IMR-90 (cell line): ENCODE results near the gene EIF4E1B. TPM values are rescaled to one million over a fixed set of nuclear protein-coding genes. Genes with fewer than 3 reads are reported as not detected.

Source experiments
- ATAC-seq: fragments of 200-7000 bp; cut with Tn5 transposase; 2 replicates; pipeline ENCODE4 v1.9.1; 2020; ENCODE audit warnings: low read depth, mild to moderate bottlenecking, moderate library complexity
- BruUV-seq: library from RNA; stranded (reverse); fragments of 400-500 nt; replicated peaks from 2 replicates; lab custom pipeline; 2021; lab: Mats Ljungman, UMichigan
- CTCF ChIA-PET: fragments of 300-600 bp; formaldehyde crosslinking; extraction: SDS; loops from one replicate; lab custom pipeline; 2021; ENCODE audit warnings: antibody characterized with exemption; lab: Yijun Ruan, JAX
- POLR2A ChIA-PET: fragments of 300-600 bp; sonication (Branson Sonifier 250); formaldehyde crosslinking; loops from one replicate; lab custom pipeline; 2022; ENCODE audit warnings: antibody characterized with exemption; ENCODE audit not compliant: unreplicated experiment; lab: Charles Lee
- DNase-seq: peaks from one replicate; pipeline ENCODE4 v3.0.0; 2013
- H2AFZ ChIP-seq: replicated peaks from 2 replicates; pipeline ENCODE3; 2013; ENCODE audit warnings: low read length, mild to moderate bottlenecking; ENCODE audit not compliant: poor library complexity
- H2AK5ac ChIP-seq: 2 replicates; pipeline ENCODE4 v1.6.1; 2013; ENCODE audit warnings: low read depth, low read length, inconsistent platforms
- H2AK9ac ChIP-seq: replicated peaks from 2 replicates; pipeline ENCODE3; 2013; ENCODE audit warnings: mild to moderate bottlenecking, low read depth, low read length, moderate library complexity; ENCODE audit not compliant: poor library complexity
- H2BK120ac ChIP-seq: 2 replicates; pipeline ENCODE4 v1.6.1; 2013; ENCODE audit warnings: low read depth, low read length, inconsistent platforms
- H2BK15ac ChIP-seq: 3 replicates; pipeline ENCODE4 v1.6.1; 2013; ENCODE audit warnings: low read depth, low read length, inconsistent platforms
- H2BK20ac ChIP-seq: 2 replicates; pipeline ENCODE4 v1.6.1; 2013; ENCODE audit warnings: low read depth, mild to moderate bottlenecking, inconsistent platforms, low read length, moderate library complexity
- H2BK5ac ChIP-seq: 2 replicates; pipeline ENCODE4 v1.6.1; 2013; ENCODE audit warnings: mild to moderate bottlenecking, low read depth, low read length, inconsistent platforms; ENCODE audit not compliant: poor library complexity, severe bottlenecking
- H3K14ac ChIP-seq: replicated peaks from 2 replicates; pipeline ENCODE4 v1.6.1; 2013; ENCODE audit warnings: low read depth, low read length, inconsistent platforms
- H3K18ac ChIP-seq: 2 replicates; pipeline ENCODE4 v1.6.1; 2013; ENCODE audit warnings: low read depth, low read length, control low read depth
- H3K23ac ChIP-seq: 2 replicates; pipeline ENCODE4 v1.6.1; 2013; ENCODE audit warnings: low read depth, low read length, inconsistent platforms
- H3K27ac ChIP-seq: 2 replicates; pipeline ENCODE4 v1.5.1; 2013; ENCODE audit warnings: mild to moderate bottlenecking, control low read depth, low read length; ENCODE audit not compliant: insufficient read depth
- H3K27me3 ChIP-seq: 2 replicates; pipeline ENCODE4 v1.6.1; 2013; ENCODE audit warnings: low read length; ENCODE audit not compliant: control insufficient read depth, insufficient read depth
- H3K36me3 ChIP-seq: 2 replicates; pipeline ENCODE4 v1.6.1; 2013; ENCODE audit warnings: low read length, mixed read lengths; ENCODE audit not compliant: control insufficient read depth, insufficient read depth
- H3K4ac ChIP-seq: 2 replicates; pipeline ENCODE4 v1.6.1; 2013; ENCODE audit warnings: low read depth, low read length, inconsistent platforms
- H3K4me1 ChIP-seq: 2 replicates; pipeline ENCODE4 v1.6.1; 2013; ENCODE audit warnings: low read length, mixed read lengths; ENCODE audit not compliant: control insufficient read depth, insufficient read depth
- H3K4me2 ChIP-seq: 2 replicates; pipeline ENCODE4 v1.6.1; 2013; ENCODE audit warnings: low read depth, mild to moderate bottlenecking, control low read depth, low read length, moderate library complexity
- H3K4me3 ChIP-seq: 2 replicates; pipeline ENCODE4 v1.5.1; 2013; ENCODE audit warnings: low read depth, mild to moderate bottlenecking, control low read depth, low read length, moderate library complexity; ENCODE audit not compliant: insufficient read depth
- H3K56ac ChIP-seq: 2 replicates; pipeline ENCODE4 v1.6.1; 2013; ENCODE audit warnings: low read length, inconsistent platforms; ENCODE audit not compliant: insufficient read depth; ENCODE audit errors: extremely low read depth
- H3K79me1 ChIP-seq, 2 experiments: 2 replicates each; pipeline ENCODE4 v1.6.1; 2013; ENCODE audit warnings: low read length in 2 of 2, inconsistent platforms in 1 of 2, low read depth in 1 of 2
- H3K9ac ChIP-seq: 2 replicates; pipeline ENCODE4 v1.6.1; 2013; ENCODE audit warnings: low read depth, low read length, control low read depth
- H3K9me1 ChIP-seq: 2 replicates; pipeline ENCODE4 v1.6.1; 2013; ENCODE audit warnings: low read length, inconsistent platforms; ENCODE audit not compliant: insufficient read depth
- H3K9me3 ChIP-seq: 2 replicates; pipeline ENCODE4 v1.6.1; 2013; ENCODE audit warnings: low read length; ENCODE audit not compliant: control insufficient read depth, insufficient read depth
- H4K20me1 ChIP-seq: 2 replicates; pipeline ENCODE4 v1.6.1; 2013; ENCODE audit warnings: low read length, inconsistent platforms; ENCODE audit not compliant: insufficient read depth
- H4K5ac ChIP-seq: 2 replicates; pipeline ENCODE4 v1.6.1; 2013; ENCODE audit warnings: mild to moderate bottlenecking, low read depth, low read length, control low read depth
- H4K8ac ChIP-seq, 2 experiments: 2 replicates each; pipeline ENCODE4 v1.6.1; 2013; ENCODE audit warnings: low read depth in 2 of 2, low read length in 2 of 2, control low read depth in 1 of 2, inconsistent platforms in 1 of 2
- H4K91ac ChIP-seq: 2 replicates; pipeline ENCODE4 v1.6.1; 2013; ENCODE audit warnings: low read depth, low read length, inconsistent platforms; ENCODE audit not compliant: insufficient read depth
- CEBPB ChIP-seq: IDR thresholded peaks from 2 replicates; pipeline ENCODE4 v1.6.1; 2012; ENCODE audit warnings: low read depth, low read length, improper control_type of control experiment
- CHD1 ChIP-seq: IDR thresholded peaks from 2 replicates; pipeline ENCODE4 v1.6.1; 2012; ENCODE audit warnings: low read depth, low read length, improper control_type of control experiment
- FOS ChIP-seq: fragments of 150-350 bp; IDR thresholded peaks from 2 replicates; pipeline ENCODE4 v1.6.1; 2016; ENCODE audit warnings: low read depth, low read length
- MAFK ChIP-seq: IDR thresholded peaks from 2 replicates; pipeline ENCODE4 v1.6.1; 2012; ENCODE audit warnings: low read depth, low read length, improper control_type of control experiment
- NFE2L2 ChIP-seq: fragments of 150-350 bp; IDR thresholded peaks from 2 replicates; pipeline ENCODE4 v1.6.1; 2016; ENCODE audit warnings: low read depth, mild to moderate bottlenecking, low read length
- POLR2A ChIP-seq: IDR thresholded peaks from 2 replicates; pipeline ENCODE4 v1.6.1; 2012; ENCODE audit warnings: mild to moderate bottlenecking, low read depth, low read length
- RAD21 ChIP-seq: IDR thresholded peaks from 2 replicates; pipeline ENCODE4 v1.6.1; 2012; ENCODE audit warnings: low read length, improper control_type of control experiment
- RCOR1 ChIP-seq: IDR thresholded peaks from 2 replicates; pipeline ENCODE4 v1.6.1; 2012; ENCODE audit warnings: mild to moderate bottlenecking, low read length, improper control_type of control experiment; ENCODE audit not compliant: insufficient replicate concordance
- RFX5 ChIP-seq: IDR thresholded peaks from 2 replicates; pipeline ENCODE4 v1.8.0; 2012; ENCODE audit warnings: low read depth, mild to moderate bottlenecking, low read length, moderate library complexity
- SMC3 ChIP-seq: fragments of 150-350 bp; IDR thresholded peaks from 2 replicates; pipeline ENCODE4 v1.6.1; 2016; ENCODE audit warnings: low read depth, mild to moderate bottlenecking, antibody characterized with exemption, low read length, moderate library complexity
- WGBS, 2 experiments: methylation state at CpG; one replicate each; pipeline versions ENCODE4 v1.1.5 to v1.1.7; 2013; ENCODE audit warnings: missing lambda C conversion rate in 2 of 2; ENCODE audit not compliant: insufficient read length in 1 of 2; ENCODE audit errors: extremely low coverage in 2 of 2; 5-methylcytosine and 5-hydroxymethylcytosine counted together
- dilution Hi-C: fragments of 300-500 bp; cut with HindIII; formaldehyde crosslinking; loops from one replicate; pipeline ENCODE4 v1.14.3; 2018; ENCODE audit warnings: low sequenced_read_pairs; ENCODE audit not compliant: unreplicated experiment
- in situ Hi-C: fragments of 300-500 bp; cut with MboI; formaldehyde crosslinking; loops from 3 replicates; pipeline ENCODE4 v1.14.3; 2019; ENCODE audit warnings: low sequenced_read_pairs, inconsistent platforms, mixed read lengths
- intact Hi-C: fragments of 100-400 bp; cut with micrococcal nuclease; formaldehyde crosslinking; loops from 2 replicates; pipeline ENCODE4 v1.10.0; 2022
- polyA plus RNA-seq, 3 experiments: library from polyadenylated mRNA; depleted of rRNA; stranded (reverse); fragments of >200 nt; gene quantifications; 2 replicates each; pipeline ENCODE4 v1.2.3, GENCODE V29; 2012; ENCODE audit warnings: low replicate concordance in 1 of 3
- total RNA-seq: library from RNA; depleted of rRNA; stranded (reverse); fragments of >200 nt; gene quantifications from 2 replicates; pipeline ENCODE4 v1.2.3, GENCODE V29; 2012
- TF ChIP-seq, protein P1 (sequence below): fragments of 150-350 bp; IDR thresholded peaks from 2 replicates; pipeline ENCODE4 v1.6.1; 2016; ENCODE audit warnings: low read depth, mild to moderate bottlenecking, low read length, moderate library complexity, borderline replicate concordance
- TF ChIP-seq, protein P2 (sequence below): fragments of 150-350 bp; IDR thresholded peaks from 2 replicates; pipeline ENCODE4 v1.6.1; 2017; ENCODE audit warnings: mild to moderate bottlenecking, antibody characterized with exemption, low read length, low read depth
- TF ChIP-seq, protein P3 (sequence below): conservative IDR thresholded peaks from 2 replicates; pipeline ENCODE4 v1.5.1; 2012; ENCODE audit warnings: mild to moderate bottlenecking, low read depth, low read length, improper control_type of control experiment

Gene EIF4E1B
- total and polyA plus RNA-seq, 2 of the 4 experiments (the other 2 are of a cell fraction), result not detected

DNA sequence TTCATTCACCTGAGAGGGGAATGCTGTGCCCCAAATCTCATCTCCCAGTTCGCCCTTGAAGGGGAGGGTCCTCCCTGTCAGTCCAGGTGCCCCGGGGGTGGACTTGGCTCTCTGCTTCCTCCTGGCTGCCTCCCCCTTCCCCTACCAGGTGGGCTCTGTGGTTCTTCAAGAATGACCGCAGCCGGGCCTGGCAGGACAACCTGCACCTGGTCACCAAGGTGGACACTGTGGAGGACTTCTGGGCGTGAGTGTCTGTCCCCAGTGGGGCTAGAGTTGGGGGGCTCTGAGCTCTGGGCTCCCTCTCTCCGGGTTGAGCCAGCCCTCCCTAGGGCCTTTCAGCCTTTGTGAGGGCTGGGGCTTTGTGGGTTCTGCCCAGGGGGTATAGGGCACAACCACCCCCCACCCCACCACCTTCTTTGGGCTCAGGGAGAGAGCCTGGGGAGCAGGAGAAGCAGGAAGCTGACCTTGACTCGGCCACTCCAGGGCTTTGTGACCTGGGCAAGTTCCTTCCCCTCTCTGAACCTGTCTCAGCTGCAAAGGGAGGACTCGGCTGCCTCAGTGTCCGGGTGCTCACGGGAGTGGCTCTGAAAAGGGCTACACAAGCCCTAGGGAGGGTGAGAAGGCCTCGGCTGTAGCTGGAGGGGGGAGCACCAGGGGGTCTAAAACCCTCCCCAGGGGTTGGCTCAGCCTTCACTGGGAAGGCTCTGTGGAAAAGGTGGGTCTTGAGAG is 13.2 kb downstream of the EIF4E1B start:
- no peak overlapping the region for H2AFZ ChIP-seq
- ChIA-PET CTCF (no interaction called here), POLR2A (no interaction called here)
- no peak overlapping the region for H3K14ac ChIP-seq
- H2AK5ac ChIP-seq, result no peak overlapping the region
- no peak overlapping the region for H4K8ac ChIP-seq
- no peak overlapping the region for H3K9ac ChIP-seq
- H3K4me1 ChIP-seq, result peaks cover 10% of the 10 kb centered on the region; the same call in 1 of the 2 replicates
- dilution Hi-C loops, result no loop called here
- no peak for DNase-seq
- no peaks in the 10 kb centered on the region for H3K9me3 ChIP-seq
- peaks cover 10% of the 10 kb centered on the region; the same call in 1 of the 2 replicates for H3K9me1 ChIP-seq
- no peak overlapping the region for H4K91ac ChIP-seq
- WGBS, 2 experiments, result 100% methylated on average over 1 of the region's 11 CpGs; no CpG with 5 or more reads in 1 of the 2 experiments
- peaks cover 4 to 13% of the 10 kb centered on the region in 2 experiments for H3K79me1 ChIP-seq
- H2BK20ac ChIP-seq, result no peak overlapping the region
- no peak overlapping the region for H4K5ac ChIP-seq
- no peak overlapping the region for H2AK9ac ChIP-seq
- H3K27ac ChIP-seq, result no peak overlapping the region
- no peak overlapping the region for H3K18ac ChIP-seq
- no peak overlapping the region for H2BK5ac ChIP-seq
- H3K27me3 ChIP-seq, result peaks cover 17% of the 10 kb centered on the region
- no TSS peak for BruUV-seq
- H3K23ac ChIP-seq, result no peak overlapping the region
- H3K4me2 ChIP-seq, result no peak overlapping the region
- ATAC-seq, result no peak
- TF ChIP-seq RCOR1 (no peak), POLR2A (no peak), CEBPB (no peak), SMC3 (no peak), NFE2L2 (no peak), RAD21 (no peak), MAFK (no peak), FOS (no peak), RFX5 (no peak), CHD1 (no peak)
- TF ChIP-seq, protein P1, sequence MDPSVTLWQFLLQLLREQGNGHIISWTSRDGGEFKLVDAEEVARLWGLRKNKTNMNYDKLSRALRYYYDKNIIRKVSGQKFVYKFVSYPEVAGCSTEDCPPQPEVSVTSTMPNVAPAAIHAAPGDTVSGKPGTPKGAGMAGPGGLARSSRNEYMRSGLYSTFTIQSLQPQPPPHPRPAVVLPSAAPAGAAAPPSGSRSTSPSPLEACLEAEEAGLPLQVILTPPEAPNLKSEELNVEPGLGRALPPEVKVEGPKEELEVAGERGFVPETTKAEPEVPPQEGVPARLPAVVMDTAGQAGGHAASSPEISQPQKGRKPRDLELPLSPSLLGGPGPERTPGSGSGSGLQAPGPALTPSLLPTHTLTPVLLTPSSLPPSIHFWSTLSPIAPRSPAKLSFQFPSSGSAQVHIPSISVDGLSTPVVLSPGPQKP, result no peak
- TF ChIP-seq, protein P2, sequence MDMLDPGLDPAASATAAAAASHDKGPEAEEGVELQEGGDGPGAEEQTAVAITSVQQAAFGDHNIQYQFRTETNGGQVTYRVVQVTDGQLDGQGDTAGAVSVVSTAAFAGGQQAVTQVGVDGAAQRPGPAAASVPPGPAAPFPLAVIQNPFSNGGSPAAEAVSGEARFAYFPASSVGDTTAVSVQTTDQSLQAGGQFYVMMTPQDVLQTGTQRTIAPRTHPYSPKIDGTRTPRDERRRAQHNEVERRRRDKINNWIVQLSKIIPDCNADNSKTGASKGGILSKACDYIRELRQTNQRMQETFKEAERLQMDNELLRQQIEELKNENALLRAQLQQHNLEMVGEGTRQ, result no peak
- TF ChIP-seq, protein P3, sequence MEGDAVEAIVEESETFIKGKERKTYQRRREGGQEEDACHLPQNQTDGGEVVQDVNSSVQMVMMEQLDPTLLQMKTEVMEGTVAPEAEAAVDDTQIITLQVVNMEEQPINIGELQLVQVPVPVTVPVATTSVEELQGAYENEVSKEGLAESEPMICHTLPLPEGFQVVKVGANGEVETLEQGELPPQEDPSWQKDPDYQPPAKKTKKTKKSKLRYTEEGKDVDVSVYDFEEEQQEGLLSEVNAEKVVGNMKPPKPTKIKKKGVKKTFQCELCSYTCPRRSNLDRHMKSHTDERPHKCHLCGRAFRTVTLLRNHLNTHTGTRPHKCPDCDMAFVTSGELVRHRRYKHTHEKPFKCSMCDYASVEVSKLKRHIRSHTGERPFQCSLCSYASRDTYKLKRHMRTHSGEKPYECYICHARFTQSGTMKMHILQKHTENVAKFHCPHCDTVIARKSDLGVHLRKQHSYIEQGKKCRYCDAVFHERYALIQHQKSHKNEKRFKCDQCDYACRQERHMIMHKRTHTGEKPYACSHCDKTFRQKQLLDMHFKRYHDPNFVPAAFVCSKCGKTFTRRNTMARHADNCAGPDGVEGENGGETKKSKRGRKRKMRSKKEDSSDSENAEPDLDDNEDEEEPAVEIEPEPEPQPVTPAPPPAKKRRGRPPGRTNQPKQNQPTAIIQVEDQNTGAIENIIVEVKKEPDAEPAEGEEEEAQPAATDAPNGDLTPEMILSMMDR, result no peak
- intact Hi-C loops, result loop anchor here (10.0 kb wide), 1 partner anchor 229 kb away; the partner anchor contains the start of gene CLTB
- no peak overlapping the region for H3K4me3 ChIP-seq
- H3K56ac ChIP-seq, result no peak overlapping the region
- H2BK15ac ChIP-seq, result no peak overlapping the region
- peaks cover 5% of the 10 kb centered on the region for H4K20me1 ChIP-seq
- no peak overlapping the region for H2BK120ac ChIP-seq
- no peaks in the 10 kb centered on the region for H3K36me3 ChIP-seq
- in situ Hi-C loops, result no loop called here
- H3K4ac ChIP-seq, result no peak overlapping the region
